Stimulated activated CD4-positive, alpha-beta T cell treated with anti-CD3 and anti-CD28 coated beads, Interleukin-1b, Interleukin-23, amount 100 ng/mL, for 4 hours (primary cell): ENCODE data around the gene FAM117B.
"Not testable (repeated sequence)": the region's sequence is repeated elsewhere in the genome, so short reads cannot be mapped to it uniquely, and the experiment has no call there.

Experiments used
- DNase-seq, 2 donors: peaks; one replicate each; pipeline ENCODE4 v3.0.0-alpha.2; 2020; ENCODE audit warnings: low read depth in 2 of 2

FAM117B gene

GRCh38 chr2:202758604-202759003, 123.8 kb downstream of the FAM117B start:
- DNase-seq = no peak

GRCh38 chr2:202760848-202761247, 126.1 kb downstream of the FAM117B start:
- DNase-seq = no peak

GRCh38 chr2:202762556-202762955, 127.8 kb downstream of the FAM117B start:
- no peak for DNase-seq

- no peak for DNase-seq
Observed at GRCh38 chr2:202763916-202764315, 129.1 kb downstream of the FAM117B start.

GRCh38 chr2:202764991-202765390, 130.2 kb downstream of the FAM117B start:
- no peak for DNase-seq

- no peak for DNase-seq
Observed at GRCh38 chr2:202765436-202765835, 130.7 kb downstream of the FAM117B start.

- DNase-seq = no peak
Observed at GRCh38 chr2:202768273-202768672, 133.5 kb downstream of the FAM117B start.

GRCh38 chr2:202769201-202769600, 134.4 kb downstream of the FAM117B start:
- DNase-seq = no peak

- no peak for DNase-seq
Observed at GRCh38 chr2:202771336-202771735, 136.6 kb downstream of the FAM117B start.

- no peak for DNase-seq
Observed at GRCh38 chr2:202771741-202772460, 137.1 kb downstream of the FAM117B start.

GRCh38 chr2:202773301-202773973, 138.7 kb downstream of the FAM117B start:
- no peak for DNase-seq

GRCh38 chr2:202774104-202774503, 139.3 kb downstream of the FAM117B start:
- no peak for DNase-seq

GRCh38 chr2:202778217-202778616, 143.4 kb downstream of the FAM117B start:
- no peak for DNase-seq

- no peak for DNase-seq
Observed at GRCh38 chr2:202780514-202781021, 145.8 kb downstream of the FAM117B start.

GRCh38 chr2:202782940-202783558, 148.3 kb downstream of the FAM117B start:
- no peak for DNase-seq

GRCh38 chr2:202786842-202787241, 152.1 kb downstream of the FAM117B start:
- no peak for DNase-seq

- DNase-seq = no peak
Observed at GRCh38 chr2:202790676-202791075, 155.9 kb downstream of the FAM117B start.

- DNase-seq = no peak
Observed at GRCh38 chr2:202797944-202798343, 163.2 kb downstream of the FAM117B start.

GRCh38 chr2:202805911-202806310, 171.1 kb downstream of the FAM117B start:
- not testable (repeated sequence) for DNase-seq

GRCh38 chr2:202807431-202808138, 172.8 kb downstream of the FAM117B start:
- DNase-seq = not testable (repeated sequence)

GRCh38 chr2:202808754-202809153, 174.0 kb downstream of the FAM117B start:
- no peak for DNase-seq

- DNase-seq = no peak
Observed at GRCh38 chr2:202813387-202813786, 178.6 kb downstream of the FAM117B start.
